Nephron (organoid): ENCODE results near the gene IFI30.

ENCODE experiments used
- H3K27ac Mint-ChIP-seq, 3 experiments: 2 replicates each; pipeline ENCODE4 v1.8.0; 2020; ENCODE audit warnings: mixed read lengths in 3 of 3, mild to moderate bottlenecking in 2 of 3, moderate library complexity in 1 of 3
- H3K27me3 Mint-ChIP-seq: 2 replicates; pipeline ENCODE4 v1.8.0; 2021; ENCODE audit warnings: low read depth, mild to moderate bottlenecking, moderate library complexity, mixed read lengths
- H3K36me3 Mint-ChIP-seq: 2 replicates; pipeline ENCODE4 v1.8.0; 2020; ENCODE audit warnings: low read depth, mixed read lengths
- H3K4me1 Mint-ChIP-seq: 2 replicates; pipeline ENCODE4 v1.8.0; 2020; ENCODE audit warnings: mixed read lengths
- H3K4me3 Mint-ChIP-seq, 3 experiments: 2 replicates each; pipeline ENCODE4 v1.8.0; 2020; ENCODE audit warnings: mild to moderate bottlenecking in 3 of 3, mixed read lengths in 3 of 3, moderate library complexity in 2 of 3
- H3K9me3 Mint-ChIP-seq: 2 replicates; pipeline ENCODE4 v1.8.0; 2020; ENCODE audit warnings: mixed read lengths
- TF ChIP-seq, protein P1 (sequence below), 3 experiments: fragments of 200-600 bp; sonication (generic); IDR thresholded peaks; one replicate each; pipeline ENCODE4 v1.5.0; 2021; ENCODE audit warnings: antibody characterized with exemption in 3 of 3; ENCODE audit not compliant: unreplicated experiment in 3 of 3

Gene IFI30

DNA sequence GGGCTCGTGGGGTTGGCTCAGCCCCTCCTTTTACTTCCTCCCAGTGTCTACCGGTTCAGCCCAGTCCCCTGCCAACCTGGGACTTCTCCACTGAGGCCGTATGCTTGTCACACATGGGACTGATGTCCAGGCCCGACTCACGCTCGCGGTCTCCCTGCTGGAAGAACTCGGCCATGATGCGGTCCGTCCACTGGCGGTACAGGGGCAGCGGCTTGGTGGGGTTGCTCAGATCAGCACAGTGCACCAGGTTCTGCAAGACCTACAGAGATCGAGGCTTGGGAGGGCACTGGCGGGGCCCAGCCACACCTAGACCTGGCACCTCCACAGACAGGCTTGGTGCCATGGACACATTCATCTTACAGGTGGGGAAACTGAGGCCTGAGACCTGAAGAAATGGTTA is 38.1 kb downstream of the IFI30 start:
- H3K9me3 Mint-ChIP-seq, result no peaks in the 10 kb centered on the region
- H3K36me3 Mint-ChIP-seq, result no peaks in the 10 kb centered on the region
- TF ChIP-seq, protein P1, sequence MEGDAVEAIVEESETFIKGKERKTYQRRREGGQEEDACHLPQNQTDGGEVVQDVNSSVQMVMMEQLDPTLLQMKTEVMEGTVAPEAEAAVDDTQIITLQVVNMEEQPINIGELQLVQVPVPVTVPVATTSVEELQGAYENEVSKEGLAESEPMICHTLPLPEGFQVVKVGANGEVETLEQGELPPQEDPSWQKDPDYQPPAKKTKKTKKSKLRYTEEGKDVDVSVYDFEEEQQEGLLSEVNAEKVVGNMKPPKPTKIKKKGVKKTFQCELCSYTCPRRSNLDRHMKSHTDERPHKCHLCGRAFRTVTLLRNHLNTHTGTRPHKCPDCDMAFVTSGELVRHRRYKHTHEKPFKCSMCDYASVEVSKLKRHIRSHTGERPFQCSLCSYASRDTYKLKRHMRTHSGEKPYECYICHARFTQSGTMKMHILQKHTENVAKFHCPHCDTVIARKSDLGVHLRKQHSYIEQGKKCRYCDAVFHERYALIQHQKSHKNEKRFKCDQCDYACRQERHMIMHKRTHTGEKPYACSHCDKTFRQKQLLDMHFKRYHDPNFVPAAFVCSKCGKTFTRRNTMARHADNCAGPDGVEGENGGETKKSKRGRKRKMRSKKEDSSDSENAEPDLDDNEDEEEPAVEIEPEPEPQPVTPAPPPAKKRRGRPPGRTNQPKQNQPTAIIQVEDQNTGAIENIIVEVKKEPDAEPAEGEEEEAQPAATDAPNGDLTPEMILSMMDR (IDR thresholded peaks at IDR 0.05; ENCODE audit: unreplicated experiment in 3 of 3), result no peak
- no peak overlapping the region for H3K27ac Mint-ChIP-seq
- peaks cover 5% of the 10 kb centered on the region for H3K4me1 Mint-ChIP-seq
- H3K27me3 Mint-ChIP-seq, result peaks cover 23% of the 10 kb centered on the region
- no peak overlapping the region for H3K4me3 Mint-ChIP-seq

- Mint-ChIP-seq H3K4me3 (no peak overlapping the region), H3K9me3 (no peaks in the 10 kb centered on the region), H3K4me1 (no peaks in the 10 kb centered on the region), H3K27ac (no peak overlapping the region), H3K36me3 (no peaks in the 10 kb centered on the region), H3K27me3 (peaks cover 19% of the 10 kb centered on the region)
- TF ChIP-seq, protein P1 (IDR thresholded peaks at IDR 0.05; ENCODE audit: unreplicated experiment in 3 of 3), result no peak
Measured at GRCh38 chr19:18214779-18215433, 41.3 kb downstream of the IFI30 start.

GRCh38 chr19:18216789-18217188 is 43.2 kb downstream of the IFI30 start:
- Mint-ChIP-seq H3K4me1 (no peaks in the 10 kb centered on the region), H3K4me3 (no peak overlapping the region)

DNA sequence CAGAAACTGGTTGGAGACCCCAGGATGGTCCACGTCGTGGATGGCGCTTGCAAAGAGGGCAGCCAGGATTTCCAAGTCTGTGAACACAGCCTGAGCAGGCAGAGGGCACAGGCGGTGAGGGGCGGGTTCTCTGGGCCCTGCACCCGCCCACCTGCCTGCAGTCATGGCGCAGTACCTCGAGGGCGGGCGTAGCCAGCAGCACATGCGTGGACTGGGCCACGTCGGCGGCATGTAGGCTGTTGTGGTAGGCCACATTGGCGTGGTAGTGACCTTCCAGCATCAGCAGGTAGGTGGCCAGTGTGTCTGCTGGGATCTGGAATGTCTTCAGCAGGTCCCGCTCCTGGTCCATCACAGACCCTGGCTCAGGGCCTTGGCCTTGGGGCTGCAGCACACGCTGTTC is 44.5 kb downstream of the IFI30 start:
- H3K27me3 Mint-ChIP-seq, result peaks cover 29% of the 10 kb centered on the region
- H3K9me3 Mint-ChIP-seq, result no peaks in the 10 kb centered on the region
- no peak overlapping the region for H3K4me3 Mint-ChIP-seq
- H3K36me3 Mint-ChIP-seq, result no peaks in the 10 kb centered on the region
- H3K27ac Mint-ChIP-seq, result no peak overlapping the region
- H3K4me1 Mint-ChIP-seq, result no peaks in the 10 kb centered on the region
- TF ChIP-seq, protein P1 (IDR thresholded peaks at IDR 0.05; ENCODE audit: unreplicated experiment in 3 of 3), result no peak

More at GRCh38 chr19:18216789-18217188, 43.2 kb downstream of the IFI30 start:
- Mint-ChIP-seq H3K27ac (no peak overlapping the region), H3K27me3 (peaks cover 23% of the 10 kb centered on the region), H3K9me3 (no peaks in the 10 kb centered on the region), H3K36me3 (no peaks in the 10 kb centered on the region)
- TF ChIP-seq, protein P1 (IDR thresholded peaks at IDR 0.05; ENCODE audit: unreplicated experiment in 3 of 3), result no peak

GRCh38 chr19:18218600-18218999 is 45.0 kb downstream of the IFI30 start:
- Mint-ChIP-seq H3K4me3 (no peak overlapping the region), H3K27ac (no peak overlapping the region), H3K4me1 (no peaks in the 10 kb centered on the region), H3K9me3 (no peaks in the 10 kb centered on the region), H3K27me3 (peaks cover 32% of the 10 kb centered on the region), H3K36me3 (no peaks in the 10 kb centered on the region)
- TF ChIP-seq, protein P1 (IDR thresholded peaks at IDR 0.05; ENCODE audit: unreplicated experiment in 3 of 3), result no peak
